H1 (cell line): ENCODE measurements around the gene ATP9B.

Source experiments
- ASH2L ChIP-seq: fragments of 200-600, 300-600 bp; sonication (generic); IDR thresholded peaks from one replicate; pipeline ENCODE4 v1.7.1; 2017; ENCODE audit warnings: low read length
- CTCF ChIP-seq, 3 experiments: IDR thresholded peaks; 1 replicate in 2 of 3; 2 replicates in 1 of 3; pipeline versions ENCODE4 v1.5.1 to v1.6.1; 2011; ENCODE audit warnings: low read length in 3 of 3, mild to moderate bottlenecking in 3 of 3, inconsistent platforms in 2 of 3, low read depth in 1 of 3, moderate library complexity in 1 of 3; ENCODE audit not compliant: insufficient read depth in 1 of 3; ENCODE audit errors: control extremely low read depth in 1 of 3
- EGR1 ChIP-seq: IDR thresholded peaks from 2 replicates; pipeline ENCODE4 v1.6.1; 2011; ENCODE audit warnings: low read depth, low read length, borderline replicate concordance
- EZH2 ChIP-seq: fragments of 200-600 bp; sonication (generic); IDR thresholded peaks from 2 replicates; pipeline ENCODE4 v1.7.1; 2012; ENCODE audit warnings: low read depth, mild to moderate bottlenecking, moderate library complexity, low read length, inconsistent platforms; ENCODE audit not compliant: severe bottlenecking
- JUN ChIP-seq: IDR thresholded peaks from 2 replicates; pipeline ENCODE4 v1.6.1; 2011; ENCODE audit warnings: low read depth, mild to moderate bottlenecking, improper control_type of control experiment, low read length
- POLR2A ChIP-seq, 2 experiments: IDR thresholded peaks; 1 replicate in 1 of 2; 2 replicates in 1 of 2; pipeline ENCODE4 v1.6.1; 2011; ENCODE audit warnings: low read depth in 2 of 2, low read length in 2 of 2, mild to moderate bottlenecking in 2 of 2; ENCODE audit errors: control extremely low read depth in 1 of 2

- TF ChIP-seq JUN, result no peak
- no peak for TF ChIP-seq POLR2A (IDR thresholded peaks at IDR 0.05; ENCODE audit: control extremely low read depth in 1 of 2, low read depth in 2 of 2, low read length in 2 of 2)
- no peak for TF ChIP-seq EZH2
- no peak for TF ChIP-seq CTCF (IDR thresholded peaks at IDR 0.05; ENCODE audit: control extremely low read depth in 1 of 3, insufficient read depth in 1 of 3, low read depth in 1 of 3, low read length in 3 of 3)
- no peak for TF ChIP-seq ASH2L
- TF ChIP-seq EGR1, result no peak
Measured at GRCh38 chr18:79164706-79165105, 95.5 kb downstream of the ATP9B start.
